NCI-H524 treated with DMSO at 0.1 percent for 48 hours (cell line): ENCODE results near the gene FKBP7.
"Not testable (repeated sequence)": the region's sequence is repeated elsewhere in the genome, so short reads cannot be mapped to it uniquely, and the experiment has no call there.

ENCODE experiments used
- DNase-seq: peaks from one replicate; lab custom pipeline; 2025; lab: John Stamatoyannopoulos, UW

FKBP7 gene

DNA sequence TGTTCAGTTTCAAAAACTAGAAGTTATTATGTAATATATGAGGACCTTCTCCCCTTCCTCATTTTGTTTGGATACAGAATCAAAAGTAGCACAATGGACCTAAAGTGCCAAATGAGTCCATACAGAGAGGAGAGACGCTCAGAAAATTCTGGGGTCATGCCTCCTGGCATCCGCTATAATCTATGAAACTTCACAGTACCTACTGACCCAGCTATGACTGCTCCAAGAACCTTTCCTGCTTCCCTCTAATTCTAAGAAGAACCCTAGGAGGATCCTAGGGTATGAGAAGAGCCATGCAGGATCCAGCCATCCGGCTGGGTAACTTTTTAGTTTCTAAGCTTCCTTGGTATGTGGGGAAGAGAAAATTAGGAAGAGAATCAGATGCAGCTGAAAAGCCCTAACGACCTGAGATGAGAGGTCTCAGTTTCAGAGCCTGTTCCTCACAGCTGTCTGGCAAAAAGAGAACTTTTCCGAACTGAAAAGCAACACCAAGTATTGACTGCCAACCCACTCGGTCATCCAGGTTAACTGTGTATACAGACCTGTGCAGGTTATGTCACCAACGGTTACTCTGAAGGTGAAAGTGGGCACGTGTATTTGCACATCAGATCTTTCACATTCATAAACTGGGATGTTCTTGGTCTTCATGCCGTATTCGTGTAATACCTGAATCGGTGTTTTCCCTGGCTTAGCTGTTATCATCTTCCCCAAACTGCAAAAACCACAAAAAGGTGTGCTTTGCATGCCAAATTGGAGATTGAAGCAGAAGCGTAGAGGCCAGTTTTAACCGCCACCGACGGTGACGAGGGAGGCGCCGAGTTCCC lies 28.5 kb downstream of the FKBP7 start:
- DNase-seq = no peak

DNA sequence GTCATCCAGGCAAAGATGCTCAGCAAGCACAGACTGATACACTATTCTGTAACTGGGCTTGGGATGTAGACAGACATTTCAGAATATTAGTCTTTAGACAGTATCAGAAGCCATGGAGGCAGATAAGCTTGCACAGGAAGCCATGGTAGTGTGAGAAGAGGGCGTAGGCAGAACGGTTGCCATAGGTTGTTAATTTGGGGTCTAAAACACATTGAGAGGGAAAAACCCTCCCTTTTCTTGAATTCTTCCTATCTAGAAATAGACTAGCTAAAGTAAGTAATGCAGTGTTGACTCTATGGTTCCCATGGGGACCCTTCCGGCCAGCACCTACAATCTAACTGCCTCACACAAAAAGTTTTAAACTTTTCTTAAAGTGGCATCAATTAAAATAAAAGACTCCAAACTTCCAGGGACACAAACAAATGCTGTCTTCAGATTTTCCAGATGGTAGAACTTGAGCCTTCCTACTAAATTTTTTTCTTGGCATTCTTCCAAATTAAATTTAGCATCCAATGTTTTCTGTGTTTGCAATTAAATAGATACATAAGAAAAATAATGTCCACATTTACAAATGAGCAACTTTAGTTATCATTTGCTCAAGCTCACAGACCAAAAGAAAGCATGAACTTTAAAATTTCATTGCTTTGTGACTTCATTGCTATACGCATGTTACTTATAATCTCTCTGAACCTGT lies 29.3 kb downstream of the FKBP7 start:
- no peak for DNase-seq

DNA sequence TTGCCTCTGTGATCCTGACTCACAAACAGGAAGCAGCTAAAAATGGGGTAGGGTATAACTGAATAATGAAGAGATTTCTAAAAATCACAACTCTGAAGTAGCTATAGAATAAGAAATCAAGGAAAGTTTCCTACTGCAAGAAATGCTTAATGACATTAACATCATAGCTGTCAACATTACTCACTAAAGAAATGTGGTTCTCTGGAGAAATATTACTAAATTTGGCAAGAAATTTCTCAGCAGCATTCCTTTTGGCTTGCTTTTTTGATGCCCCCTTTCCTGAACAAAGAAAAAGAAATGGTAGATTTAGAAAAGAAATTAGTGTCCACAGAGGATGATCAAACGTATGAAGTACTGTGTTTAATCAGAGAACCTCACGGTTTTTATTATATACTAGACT lies 37.0 kb downstream of the FKBP7 start:
- DNase-seq = no peak

DNA sequence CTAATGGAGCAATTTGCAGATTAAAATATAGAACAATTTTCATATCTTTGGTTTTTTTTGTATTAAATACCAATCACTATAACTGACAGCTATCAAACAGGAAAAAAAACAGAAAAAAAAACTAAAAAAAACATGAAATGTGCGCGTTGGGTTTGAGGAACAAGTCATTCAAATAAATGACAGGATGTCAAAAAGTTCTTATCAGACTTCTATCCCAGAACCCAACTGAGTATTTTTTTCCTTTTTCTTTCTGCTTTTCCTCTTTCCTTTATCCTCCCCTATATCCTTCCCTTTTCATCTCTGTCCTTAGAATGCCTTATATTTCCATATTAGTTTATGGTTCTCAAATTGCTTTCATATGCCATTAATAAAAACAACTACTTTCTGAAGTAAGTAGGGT lies 41.7 kb downstream of the FKBP7 start:
- DNase-seq = no peak

DNA sequence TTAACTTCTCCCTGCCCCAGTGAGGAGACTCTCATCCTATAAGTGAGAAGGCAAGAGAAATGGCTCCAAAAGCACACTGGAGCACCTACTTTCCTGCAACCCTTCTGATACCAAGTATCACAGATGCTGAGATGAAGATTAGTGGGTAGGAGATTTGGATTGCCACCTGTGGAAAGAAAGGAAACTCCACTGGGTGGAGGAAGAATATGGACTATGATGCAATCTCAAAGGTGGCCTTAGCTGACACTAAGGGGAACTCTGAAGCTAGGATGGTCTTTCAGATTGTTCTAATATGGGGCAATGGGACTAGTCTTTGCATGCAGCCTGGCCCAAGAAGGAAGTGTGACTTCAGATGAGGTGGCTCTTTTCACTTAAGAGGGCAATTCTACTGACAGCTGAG lies 49.1 kb downstream of the FKBP7 start:
- no peak for DNase-seq

DNA sequence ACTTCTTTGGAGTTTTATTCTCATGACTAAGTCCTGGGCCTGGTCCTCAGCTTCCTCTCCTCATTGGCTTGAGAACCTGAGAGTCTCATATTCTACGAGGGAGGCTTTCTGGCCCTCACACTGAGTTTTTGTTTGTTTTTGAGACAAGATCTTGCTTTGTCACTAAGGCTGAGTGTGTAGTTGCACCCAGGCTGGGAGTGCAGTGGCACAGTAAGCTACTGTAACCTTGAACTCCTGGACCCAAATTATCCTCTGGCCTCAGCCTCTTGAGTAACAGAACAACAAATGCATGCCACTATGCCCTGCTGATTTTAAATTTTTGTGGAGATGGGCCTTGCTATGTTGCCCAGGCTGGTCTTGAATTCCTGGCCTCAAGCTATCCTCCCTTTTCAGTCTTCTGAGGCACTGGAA lies 50.0 kb downstream of the FKBP7 start:
- DNase-seq = no peak

DNA sequence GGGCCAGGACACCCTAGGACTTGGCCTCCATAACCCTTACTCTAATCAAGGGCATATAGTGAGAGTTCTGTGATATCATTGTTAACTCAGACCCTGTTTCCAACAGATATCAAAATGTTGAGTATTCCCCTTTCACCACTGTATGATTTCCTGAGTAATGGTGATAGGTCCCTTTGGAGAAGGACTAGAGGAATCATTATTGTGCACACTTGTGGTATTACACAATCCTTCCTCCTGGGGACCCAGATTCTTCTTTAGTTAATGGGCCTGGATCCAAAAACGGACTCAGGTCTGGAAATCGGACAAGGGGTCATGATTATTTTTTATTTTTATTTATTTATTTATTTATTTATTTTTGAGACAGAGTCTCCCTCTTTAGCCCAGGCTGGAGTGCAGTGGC lies 50.9 kb downstream of the FKBP7 start:
- no peak for DNase-seq

DNA sequence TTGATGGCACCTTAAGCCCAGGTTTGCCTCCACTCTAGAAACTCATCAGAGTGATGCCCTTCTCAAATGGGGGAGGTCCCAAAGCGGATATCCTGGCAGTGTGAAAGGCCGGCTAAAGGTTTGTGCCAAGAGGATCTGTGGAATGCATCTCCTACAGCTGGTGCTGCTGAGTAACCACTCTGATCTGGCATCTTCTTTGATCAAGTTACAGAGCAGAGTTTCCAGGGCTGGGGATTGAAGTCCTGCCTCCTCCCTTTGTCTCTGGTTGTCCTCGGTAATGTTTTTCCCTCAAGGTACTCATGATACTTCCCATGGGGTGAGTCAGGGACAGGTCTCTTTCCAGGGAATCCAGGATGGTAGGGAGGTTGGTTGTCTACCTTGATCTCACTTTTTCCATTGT lies 52.0 kb downstream of the FKBP7 start:
- DNase-seq = no peak

DNA sequence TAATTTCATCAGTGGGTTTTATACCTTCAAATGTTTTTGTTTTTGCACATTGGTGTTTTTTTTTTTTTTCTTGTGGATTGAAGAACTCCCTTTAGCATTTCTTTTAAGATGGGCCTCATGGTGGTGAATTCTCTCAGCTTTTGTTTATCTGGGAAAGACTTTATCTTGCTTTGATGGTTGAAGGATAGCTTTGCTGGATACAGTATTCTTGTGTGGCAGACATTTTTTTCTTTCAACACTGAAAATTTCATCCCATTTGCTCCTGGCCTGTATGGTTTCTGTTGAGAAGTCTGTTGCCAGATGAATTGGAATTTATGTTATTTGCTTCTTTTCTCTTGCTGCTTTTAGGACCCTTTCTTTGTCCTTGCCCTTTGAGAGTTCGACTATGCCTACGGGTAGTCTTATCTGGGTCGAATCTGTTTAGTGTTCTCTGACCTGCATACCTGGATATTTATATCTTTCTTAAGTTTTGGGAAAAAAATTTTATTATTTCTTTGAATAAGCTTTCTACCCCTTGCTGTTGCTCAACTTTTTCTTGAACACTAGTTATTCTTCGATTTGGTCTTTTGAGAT lies 53.1 kb downstream of the FKBP7 start:
- DNase-seq = no peak

DNA sequence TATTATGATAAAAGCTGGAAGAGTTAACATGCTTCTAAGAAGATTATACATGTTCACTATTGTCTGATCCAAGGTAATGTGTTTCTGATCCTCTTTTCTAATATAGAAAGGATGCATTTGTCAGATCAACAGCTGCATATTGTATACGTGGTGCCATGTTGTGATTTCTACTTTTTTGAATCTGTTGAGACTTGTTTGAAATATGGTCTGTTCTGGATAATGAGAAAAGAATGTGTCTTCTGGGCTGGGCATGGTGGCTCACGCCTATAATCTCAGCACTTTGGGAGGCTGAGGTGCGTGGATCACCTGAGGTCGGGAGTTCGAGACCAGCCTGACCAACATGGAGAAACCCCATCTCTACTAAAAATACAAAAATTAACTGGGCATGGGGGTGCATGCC lies 54.7 kb downstream of the FKBP7 start:
- DNase-seq = not testable (repeated sequence)

DNA sequence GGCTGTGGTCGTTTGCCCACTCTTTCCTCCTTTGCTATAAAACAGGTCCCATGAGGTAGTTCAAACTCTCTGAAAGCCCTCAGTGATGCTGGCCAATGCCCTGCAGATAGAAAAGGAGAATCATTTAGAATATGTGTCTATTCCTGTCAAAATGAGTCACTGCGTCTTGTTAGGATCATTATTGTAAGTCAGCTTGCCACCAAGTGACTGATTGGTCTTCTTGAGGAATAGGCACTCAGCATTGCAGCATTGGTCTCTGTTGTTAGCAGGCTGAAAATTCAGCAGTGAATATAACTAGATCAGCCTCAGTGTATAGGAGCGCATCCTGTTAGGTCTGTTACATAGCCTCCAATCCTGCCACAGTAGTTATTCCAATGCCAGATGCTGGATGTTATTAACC lies 56.3 kb downstream of the FKBP7 start:
- no peak for DNase-seq

DNA sequence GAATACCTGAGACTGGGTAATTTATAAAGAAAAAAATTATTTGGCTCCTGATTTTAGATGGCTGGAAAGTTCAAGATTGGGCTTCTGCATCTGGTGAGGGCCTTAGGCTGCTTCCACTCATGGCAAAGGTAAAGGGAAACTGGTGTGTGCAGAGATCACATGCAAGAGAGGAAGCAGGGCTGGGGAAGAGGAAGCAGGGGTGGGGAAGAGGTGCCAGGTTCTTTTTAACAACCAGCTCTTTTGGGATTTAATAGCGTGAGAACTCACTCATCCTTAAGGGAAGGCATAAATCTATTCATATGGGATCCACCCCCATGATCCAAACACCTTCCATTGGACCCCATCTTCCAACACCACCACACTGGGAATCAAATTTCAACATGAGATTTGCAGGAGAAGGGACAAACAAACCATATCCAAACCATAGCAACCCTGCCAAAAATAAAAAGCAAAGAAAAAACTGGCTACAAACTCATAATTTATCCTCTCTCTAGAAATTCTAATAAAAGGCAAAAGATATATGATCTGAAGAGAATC lies 57.9 kb downstream of the FKBP7 start:
- DNase-seq = no peak

DNA sequence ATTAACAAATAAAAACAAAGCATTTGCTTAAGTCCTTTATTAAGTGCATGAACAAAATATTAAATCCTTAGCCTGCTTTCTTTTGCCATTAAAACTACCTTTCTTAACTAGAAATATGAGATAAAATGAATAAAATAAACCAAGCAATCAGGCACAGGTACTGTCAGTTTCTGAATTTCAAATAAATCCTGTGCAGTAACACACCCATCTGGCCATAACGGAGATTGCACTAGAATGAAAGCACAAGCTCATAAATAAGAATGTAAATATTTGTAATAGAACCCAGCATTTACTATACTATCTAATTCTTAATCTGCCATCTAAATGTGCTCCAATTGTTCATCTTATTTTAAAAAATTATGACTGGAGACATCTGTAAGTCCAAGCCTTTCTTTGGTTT lies 59.3 kb downstream of the FKBP7 start:
- DNase-seq = no peak

DNA sequence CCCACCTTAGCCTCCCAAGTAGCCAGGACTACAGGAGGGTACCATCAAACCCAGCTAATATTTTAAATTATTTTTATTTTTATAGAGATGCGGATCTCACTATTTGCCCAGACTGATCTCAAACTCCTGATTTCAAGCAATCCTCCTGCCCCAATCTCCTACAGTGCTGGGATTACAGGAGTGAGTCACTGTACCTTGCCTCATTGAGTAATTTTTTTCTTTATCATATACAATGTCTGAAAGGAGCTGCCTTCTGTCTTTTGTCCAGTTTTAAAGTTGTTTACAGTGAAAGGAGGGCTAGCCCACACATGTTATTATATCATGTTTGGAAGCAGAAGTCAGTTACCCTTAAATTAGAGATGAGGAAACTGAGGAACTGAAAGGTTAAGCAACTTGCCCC lies 60.0 kb downstream of the FKBP7 start:
- DNase-seq = no peak

DNA sequence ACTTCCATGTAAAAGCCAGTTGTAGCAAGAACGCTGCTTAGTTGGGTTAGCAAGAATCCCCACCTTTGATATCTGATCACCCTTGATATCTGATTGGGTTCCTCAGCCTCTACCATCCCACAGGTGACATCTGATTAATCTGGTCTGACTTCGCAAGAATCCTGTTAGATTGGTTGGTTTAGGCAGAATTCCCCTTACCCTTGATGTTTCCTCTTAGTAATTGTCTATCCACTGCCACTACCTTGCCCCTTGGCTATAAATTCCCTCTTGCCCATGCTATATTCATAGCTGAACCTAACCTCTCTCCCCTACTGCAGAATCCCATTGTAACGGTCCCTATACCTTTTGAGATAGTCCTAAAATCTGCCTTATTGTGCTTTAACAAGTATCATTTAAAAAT lies 60.5 kb downstream of the FKBP7 start:
- no peak for DNase-seq

DNA sequence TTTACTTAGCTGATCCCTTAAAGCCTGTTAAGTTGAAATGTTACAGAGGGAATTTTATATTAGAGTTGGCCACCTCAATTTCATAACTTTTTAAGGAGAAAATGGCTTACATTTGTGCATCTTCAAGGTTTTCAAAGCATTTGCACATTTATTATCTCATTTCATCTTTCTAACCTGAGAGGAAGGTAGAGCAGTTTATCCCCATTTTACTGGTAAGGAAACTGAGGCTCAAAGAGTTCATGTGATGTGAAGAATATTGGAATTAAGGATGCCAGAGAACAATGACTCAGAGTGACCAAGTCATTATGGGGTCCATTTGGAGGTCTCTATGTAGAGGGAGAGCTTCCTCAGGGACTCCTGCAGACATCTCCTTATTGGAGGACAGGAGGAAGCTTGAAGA lies 62.4 kb downstream of the FKBP7 start:
- DNase-seq = no peak

DNA sequence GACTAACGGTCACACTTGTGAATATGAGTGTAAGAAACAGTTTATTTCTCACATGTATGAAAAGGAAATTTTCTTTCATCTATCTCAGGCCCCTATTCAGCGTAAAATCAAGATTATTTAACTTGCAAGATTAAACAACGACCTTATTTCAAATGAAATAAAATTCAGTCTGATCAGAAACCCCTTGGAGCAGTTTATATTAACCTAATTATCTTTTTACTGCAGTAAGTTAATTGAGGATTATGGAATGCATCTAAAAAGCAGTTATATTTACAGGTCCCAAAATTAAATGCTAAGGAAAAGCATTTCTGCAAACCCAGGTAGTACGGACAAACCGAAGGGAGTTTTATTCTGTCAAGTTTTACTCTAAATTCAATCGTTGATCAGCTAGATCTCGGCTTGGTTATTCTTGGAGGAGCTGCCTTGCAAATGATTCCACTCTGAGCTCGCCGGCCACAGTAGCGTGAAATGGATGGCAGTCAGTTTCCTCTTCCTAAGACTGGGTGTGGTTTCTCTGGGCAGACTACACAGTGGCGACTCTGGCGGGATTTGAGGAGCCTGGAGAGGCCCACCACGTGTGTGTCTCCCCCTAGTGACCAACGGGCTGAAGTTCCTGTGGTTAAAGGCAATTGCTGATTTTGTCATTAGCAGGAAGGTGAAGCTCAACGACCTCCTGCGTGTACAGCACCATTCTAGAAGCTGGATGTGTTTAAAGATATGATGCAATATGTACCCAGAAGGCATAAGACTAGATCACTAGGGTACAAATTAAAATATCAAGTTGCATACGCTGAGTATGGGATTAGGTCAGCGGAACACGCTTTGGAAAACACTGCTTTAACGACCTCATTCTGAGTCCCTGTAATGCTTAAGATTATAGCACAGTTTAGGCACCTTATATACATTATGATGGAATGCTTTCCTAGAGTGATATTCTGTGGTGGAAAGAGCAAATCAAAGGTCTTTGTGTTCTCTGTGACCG lies 63.8 kb downstream of the FKBP7 start:
- DNase-seq = peak; percentile 88
